Fibroblast of mammary gland (primary cell): ENCODE measurements around the gene IRAK1BP1.
A peak's percentile ranks its signal among the peaks of the same experiment; 100 is the strongest.

Source experiments
- DNase-seq: peaks from one replicate; pipeline ENCODE4 v3.0.0-alpha.2; 2010; ENCODE audit warnings: low read depth
- H3K4me3 ChIP-seq: 2 replicates; pipeline ENCODE4 v1.5.1; 2011; ENCODE audit warnings: low read depth, mild to moderate bottlenecking, low read length, moderate library complexity; ENCODE audit not compliant: control insufficient read depth
- CTCF ChIP-seq: conservative IDR thresholded peaks from 2 replicates; pipeline ENCODE4 v1.5.1; 2011; ENCODE audit warnings: low read depth, low read length, inconsistent platforms; ENCODE audit not compliant: control insufficient read depth, insufficient read depth

The IRAK1BP1 gene

DNA sequence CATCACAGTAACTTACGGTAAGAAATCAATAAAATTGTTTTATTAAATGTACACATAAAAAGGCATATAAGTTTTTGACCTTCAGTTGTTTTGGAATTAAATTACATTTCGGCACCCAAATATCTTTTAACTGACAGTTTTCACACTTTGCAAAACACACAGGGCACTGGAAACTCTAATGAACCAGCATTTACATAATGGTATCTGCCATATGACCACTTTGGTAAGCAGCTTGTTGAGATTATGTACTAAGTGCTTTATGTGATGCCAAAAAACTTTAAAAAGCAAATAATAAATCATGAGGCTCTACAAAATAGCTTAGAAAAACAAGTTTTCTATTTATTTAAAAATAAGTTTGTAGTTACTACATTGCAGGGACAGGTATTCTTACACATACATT, 68.2 kb downstream of the IRAK1BP1 start:
- no peak for TF ChIP-seq CTCF
- no peak for DNase-seq
- no peak overlapping the region for H3K4me3 ChIP-seq

DNA sequence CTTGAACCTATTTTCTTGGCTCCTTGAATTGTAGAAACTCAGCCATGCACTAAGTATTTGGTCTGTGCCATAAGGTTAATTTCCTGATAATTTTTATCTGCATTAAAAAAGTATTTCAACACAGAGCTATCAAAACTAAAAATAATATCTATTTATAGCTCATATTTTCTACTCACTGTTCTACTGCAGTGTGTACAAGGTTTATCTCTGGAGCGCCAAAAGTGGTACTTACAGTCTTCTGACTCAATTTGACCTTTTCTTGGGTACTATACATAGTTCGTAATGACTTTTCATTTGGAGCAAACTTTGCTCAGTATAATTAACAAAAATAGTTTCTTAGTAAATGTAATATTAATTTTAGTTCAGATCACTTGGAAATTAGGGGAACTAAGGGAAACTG, 69.2 kb downstream of the IRAK1BP1 start:
- no peak overlapping the region for H3K4me3 ChIP-seq
- TF ChIP-seq CTCF: no peak
- no peak for DNase-seq

DNA sequence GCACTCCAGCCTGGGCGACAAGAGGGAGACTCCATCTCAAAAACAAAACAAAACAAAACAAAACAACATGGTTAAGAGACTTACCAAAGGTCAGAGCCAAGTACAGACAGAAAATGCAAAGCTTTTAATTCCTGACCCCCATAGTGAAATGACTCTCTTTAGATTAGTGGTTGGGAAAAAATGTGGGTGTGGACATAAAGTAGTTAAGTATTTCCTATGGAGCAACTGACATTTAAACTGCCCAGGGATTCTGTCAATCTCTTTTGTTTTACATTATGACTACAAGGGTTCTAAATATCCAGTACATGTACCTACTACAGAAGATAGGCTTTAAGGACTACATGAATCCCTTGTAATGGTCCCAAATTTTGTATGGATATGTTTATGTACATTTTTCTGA, 75.1 kb downstream of the IRAK1BP1 start:
- TF ChIP-seq CTCF: no peak
- DNase-seq: peak; percentile 4
- H3K4me3 ChIP-seq: no peak overlapping the region

GRCh38 chr6:78947529-78947928, 80.2 kb downstream of the IRAK1BP1 start:
- no peak for TF ChIP-seq CTCF
- peak; percentile 8 for DNase-seq
- no peak overlapping the region for H3K4me3 ChIP-seq

GRCh38 chr6:78947962-78948361, 80.6 kb downstream of the IRAK1BP1 start:
- DNase-seq: peak; percentile 47
- TF ChIP-seq CTCF: no peak
- no peak overlapping the region for H3K4me3 ChIP-seq

- DNase-seq: no peak
- no peak for TF ChIP-seq CTCF
- H3K4me3 ChIP-seq: no peak overlapping the region
These were observed 81.4 kb downstream of the IRAK1BP1 start for GRCh38 chr6:78948785-78949184.

- DNase-seq: no peak
- TF ChIP-seq CTCF: no peak
- H3K4me3 ChIP-seq: no peak overlapping the region
These were observed 85.0 kb downstream of the IRAK1BP1 start for GRCh38 chr6:78952362-78952761.
